Measurements from ENCODE around the gene SCN3B. TPM values are rescaled to one million over a fixed set of nuclear protein-coding genes. Genes with fewer than 3 reads are reported as not detected.

SCN3B gene
- total RNA-seq, 1 experiment from 2014 or later, result 0.77 TPM

GRCh38 chr11:123594188-123594901, 60.1 kb downstream of the SCN3B start:
- Histone ChIP-seq H2AFZ (ENCODE audit: low read length) (no peak overlapping the region), H3K79me1 (ENCODE audit: insufficient read depth, low read depth, low read length, poor library complexity, severe bottlenecking) (no peaks in the 10 kb centered on the region), H3K23ac (ENCODE audit: insufficient read length, low read depth, low read length) (no peak overlapping the region), H3T11ph (ENCODE audit: low read length) (no peak overlapping the region), H3K79me2 (ENCODE audit: insufficient read depth, low read length) (no peaks in the 10 kb centered on the region), H3K4ac (ENCODE audit: low read depth, low read length) (no peak overlapping the region), H2BK15ac (ENCODE audit: low read depth, low read length) (no peak overlapping the region), H2BK120ac (ENCODE audit: low read depth, low read length, poor library complexity, severe bottlenecking) (no peak overlapping the region), H3K23me2 (ENCODE audit: insufficient read length, low read depth, low read length, poor library complexity, severe bottlenecking) (no peaks in the 10 kb centered on the region), H3K4me2 (ENCODE audit: insufficient read depth, insufficient read length, low read length) (no peak overlapping the region), H3K18ac (ENCODE audit: insufficient read length, low read depth, low read length) (no peak overlapping the region), H3K4me1 (ENCODE audit: insufficient read depth, low read length) (no peaks in the 10 kb centered on the region), H3K56ac (ENCODE audit: insufficient read length, low read depth, low read length) (no peak overlapping the region), H4K8ac (replicated peaks; ENCODE audit: insufficient read length, low read depth, low read length) (no peak overlapping the region), H4K20me1 (ENCODE audit: control insufficient read depth, insufficient read depth, insufficient read length) (peaks cover 2% of the 10 kb centered on the region), H3K27me3 (ENCODE audit: insufficient read depth, low read length) (no peaks in the 10 kb centered on the region), H3K9me3 (ENCODE audit: control insufficient read depth, low read depth, low read length) (no peaks in the 10 kb centered on the region), H3K14ac (ENCODE audit: insufficient read depth, low read length) (no peak overlapping the region), H4K5ac (ENCODE audit: insufficient read length, low read depth, low read length) (no peak overlapping the region), H2BK5ac (ENCODE audit: insufficient read length, low read length) (no peak overlapping the region), H2BK12ac (ENCODE audit: insufficient read length, low read depth, low read length) (no peak overlapping the region), H2AK5ac (ENCODE audit: insufficient read length, low read length) (no peak overlapping the region), H2BK20ac (ENCODE audit: low read depth, low read length, poor library complexity, severe bottlenecking) (no peak overlapping the region), H3K9ac (ENCODE audit: extremely low read depth, insufficient read length, low read length) (no peak overlapping the region), H4K91ac (ENCODE audit: insufficient read length, low read depth, low read length) (no peak overlapping the region), H3K27ac (ENCODE audit: insufficient read length, low read depth, low read length) (no peak overlapping the region)
- no peak for DNase-seq
- H3K9me3 Mint-ChIP-seq, result no peaks in the 10 kb centered on the region
- no peak for TF ChIP-seq CTCF (conservative IDR thresholded peaks at IDR 0.05)
- H3K36me3 Mint-ChIP-seq (ENCODE audit: insufficient read depth in 1 of 3, low read depth in 3 of 3), result peaks cover 3 to 29% (median 27%) of the 10 kb centered on the region in 3 experiments; a peak in 6 of 7 replicates
- H3K27ac Mint-ChIP-seq, result peak overlapping the region in 1 of 3 experiments; percentile 82; a peak in 2 of 7 replicates
- no peak overlapping the region for H3K4me3 Mint-ChIP-seq
- WGBS (ENCODE audit: extremely low coverage, insufficient read length, low lambda C conversion rate), result no CpG with 5 or more reads among the region's 8 CpGs
- H3K4me1 Mint-ChIP-seq, result peaks cover 9 to 10% of the 10 kb centered on the region in 2 experiments
- no peaks in the 10 kb centered on the region for H3K27me3 Mint-ChIP-seq (ENCODE audit: low read depth)

All from H9 (cell line).